Measurements from ENCODE around the gene PRUNE2. TPM values are rescaled to one million over a fixed set of nuclear protein-coding genes. Genes with fewer than 3 reads are reported as not detected.

The PRUNE2 gene
- total and polyA plus RNA-seq, 2 of the 13 experiments (the other 11 are each of a cell fraction or from before 2014, with no cell fraction given) = 0.02 TPM; not detected in 1

DNA sequence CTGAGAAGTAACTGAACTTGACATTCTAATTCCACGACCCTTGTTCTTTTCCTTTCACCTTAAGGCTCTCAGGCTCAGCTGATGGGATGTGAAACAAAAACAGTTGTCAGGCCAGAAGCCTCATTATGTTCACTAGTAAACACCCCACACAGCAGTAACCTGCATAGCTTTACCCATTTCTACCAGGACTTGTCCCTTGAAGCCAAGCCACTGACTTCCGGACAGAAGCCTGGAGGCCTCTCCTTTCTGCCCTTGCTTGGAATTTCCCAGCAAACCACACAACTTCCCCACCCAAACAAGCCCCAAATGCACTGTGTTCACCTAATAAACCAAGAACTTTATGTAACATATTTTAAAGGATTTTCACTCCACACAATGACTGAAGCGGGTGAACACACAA is 19.6 kb downstream of the PRUNE2 start:
- Histone ChIP-seq H3K36me3 (replicated peaks in 1 of 2; ENCODE audit: control insufficient read depth in 1 of 2, insufficient read depth in 2 of 2, low read length in 2 of 2) (no peaks in the 10 kb centered on the region), H3K79me2 (ENCODE audit: insufficient read depth, low read length) (no peaks in the 10 kb centered on the region), H3K4me1 (ENCODE audit: insufficient read depth, low read length) (no peaks in the 10 kb centered on the region), H3K27me3 (ENCODE audit: control insufficient read depth in 1 of 2, insufficient read depth in 2 of 2, low read length in 2 of 2) (no peaks in the 10 kb centered on the region; a peak in 1 of 5 replicates), H3K4me2 (ENCODE audit: low read depth, low read length) (no peak overlapping the region), H3K9ac (ENCODE audit: insufficient read depth, low read depth, low read length) (no peak overlapping the region), H4K20me1 (ENCODE audit: insufficient read depth, low read length) (no peaks in the 10 kb centered on the region), H3K4me3 (replicated peaks in 1 of 3; ENCODE audit: insufficient read depth in 1 of 3, low read depth in 2 of 3, low read length in 3 of 3) (no peak overlapping the region), H3K9me3 (ENCODE audit: low read length) (no peaks in the 10 kb centered on the region), H3K27ac (ENCODE audit: extremely low read length, insufficient read depth, low read length) (no peak overlapping the region), H2AFZ (ENCODE audit: low read length) (no peak overlapping the region)
- 49% methylated on average over 3 of the region's 3 CpGs for WGBS (ENCODE audit: low lambda C conversion rate)
- in situ Hi-C loops (cut with HindIII; ENCODE audit: extremely low pct_ligation_motif_present, low pct_unique_long_range_greater_than_20kb) = no loop called here
- no TSS peak for BruUV-seq (replicated peaks)
- TF ChIP-seq PITX1 (CRISPR knock-in tag; IDR thresholded peaks at IDR 0.05) (no peak), POGZ (CRISPR knock-in tag; IDR thresholded peaks at IDR 0.05) (no peak), ZNF550 (CRISPR knock-in tag; IDR thresholded peaks at IDR 0.05; ENCODE audit: borderline replicate concordance) (no peak), ZFY (CRISPR knock-in tag; IDR thresholded peaks at IDR 0.05) (no peak), MZF1 (CRISPR knock-in tag; IDR thresholded peaks at IDR 0.05; ENCODE audit: borderline replicate concordance) (no peak), ADNP (CRISPR knock-in tag; IDR thresholded peaks at IDR 0.05) (no peak), ZBTB21 (CRISPR knock-in tag; IDR thresholded peaks at IDR 0.05) (no peak), BRD4 (CRISPR knock-in tag; IDR thresholded peaks at IDR 0.05) (no peak), NFYB (CRISPR knock-in tag; IDR thresholded peaks at IDR 0.05) (no peak), HHEX (CRISPR knock-in tag; IDR thresholded peaks at IDR 0.05) (no peak), RBAK (CRISPR knock-in tag; IDR thresholded peaks at IDR 0.05) (no peak), KLF6 (CRISPR knock-in tag; IDR thresholded peaks at IDR 0.05) (no peak), POLR2AphosphoS5 (IDR thresholded peaks at IDR 0.05; ENCODE audit: low read depth, low read length) (no peak), ZNF530 (CRISPR knock-in tag; IDR thresholded peaks at IDR 0.05; ENCODE audit: low read depth) (no peak), AGO1 (IDR thresholded peaks at IDR 0.05; ENCODE audit: low read depth, low read length, poor library complexity, severe bottlenecking) (no peak), ZNF772 (CRISPR knock-in tag; IDR thresholded peaks at IDR 0.05) (no peak)
- TF ChIP-seq, protein P1, sequence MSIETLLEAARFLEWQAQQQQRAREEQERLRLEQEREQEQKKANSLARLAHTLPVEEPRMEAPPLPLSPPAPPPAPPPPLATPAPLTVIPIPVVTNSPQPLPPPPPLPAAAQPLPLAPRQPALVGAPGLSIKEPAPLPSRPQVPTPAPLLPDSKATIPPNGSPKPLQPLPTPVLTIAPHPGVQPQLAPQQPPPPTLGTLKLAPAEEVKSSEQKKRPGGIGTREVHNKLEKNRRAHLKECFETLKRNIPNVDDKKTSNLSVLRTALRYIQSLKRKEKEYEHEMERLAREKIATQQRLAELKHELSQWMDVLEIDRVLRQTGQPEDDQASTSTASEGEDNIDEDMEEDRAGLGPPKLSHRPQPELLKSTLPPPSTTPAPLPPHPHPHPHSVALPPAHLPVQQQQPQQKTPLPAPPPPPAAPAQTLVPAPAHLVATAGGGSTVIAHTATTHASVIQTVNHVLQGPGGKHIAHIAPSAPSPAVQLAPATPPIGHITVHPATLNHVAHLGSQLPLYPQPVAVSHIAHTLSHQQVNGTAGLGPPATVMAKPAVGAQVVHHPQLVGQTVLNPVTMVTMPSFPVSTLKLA (IDR thresholded peaks at IDR 0.05) = no peak
- TF ChIP-seq, protein P2, sequence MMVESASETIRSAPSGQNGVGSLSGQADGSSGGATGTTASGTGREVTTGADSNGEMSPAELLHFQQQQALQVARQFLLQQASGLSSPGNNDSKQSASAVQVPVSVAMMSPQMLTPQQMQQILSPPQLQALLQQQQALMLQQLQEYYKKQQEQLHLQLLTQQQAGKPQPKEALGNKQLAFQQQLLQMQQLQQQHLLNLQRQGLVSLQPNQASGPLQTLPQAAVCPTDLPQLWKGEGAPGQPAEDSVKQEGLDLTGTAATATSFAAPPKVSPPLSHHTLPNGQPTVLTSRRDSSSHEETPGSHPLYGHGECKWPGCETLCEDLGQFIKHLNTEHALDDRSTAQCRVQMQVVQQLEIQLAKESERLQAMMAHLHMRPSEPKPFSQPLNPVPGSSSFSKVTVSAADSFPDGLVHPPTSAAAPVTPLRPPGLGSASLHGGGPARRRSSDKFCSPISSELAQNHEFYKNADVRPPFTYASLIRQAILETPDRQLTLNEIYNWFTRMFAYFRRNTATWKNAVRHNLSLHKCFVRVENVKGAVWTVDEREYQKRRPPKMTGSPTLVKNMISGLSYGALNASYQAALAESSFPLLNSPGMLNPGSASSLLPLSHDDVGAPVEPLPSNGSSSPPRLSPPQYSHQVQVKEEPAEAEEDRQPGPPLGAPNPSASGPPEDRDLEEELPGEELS (CRISPR knock-in tag; IDR thresholded peaks at IDR 0.05) = no peak
- TF ChIP-seq, protein P3, sequence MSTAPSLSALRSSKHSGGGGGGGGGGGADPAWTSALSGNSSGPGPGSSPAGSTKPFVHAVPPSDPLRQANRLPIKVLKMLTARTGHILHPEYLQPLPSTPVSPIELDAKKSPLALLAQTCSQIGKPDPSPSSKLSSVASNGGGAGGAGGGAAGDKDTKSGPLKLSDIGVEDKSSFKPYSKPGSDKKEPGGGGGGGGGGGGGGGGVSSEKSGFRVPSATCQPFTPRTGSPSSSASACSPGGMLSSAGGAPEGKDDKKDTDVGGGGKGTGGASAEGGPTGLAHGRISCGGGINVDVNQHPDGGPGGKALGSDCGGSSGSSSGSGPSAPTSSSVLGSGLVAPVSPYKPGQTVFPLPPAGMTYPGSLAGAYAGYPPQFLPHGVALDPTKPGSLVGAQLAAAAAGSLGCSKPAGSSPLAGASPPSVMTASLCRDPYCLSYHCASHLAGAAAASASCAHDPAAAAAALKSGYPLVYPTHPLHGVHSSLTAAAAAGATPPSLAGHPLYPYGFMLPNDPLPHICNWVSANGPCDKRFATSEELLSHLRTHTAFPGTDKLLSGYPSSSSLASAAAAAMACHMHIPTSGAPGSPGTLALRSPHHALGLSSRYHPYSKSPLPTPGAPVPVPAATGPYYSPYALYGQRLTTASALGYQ (CRISPR knock-in tag; IDR thresholded peaks at IDR 0.05) = no peak
- TF ChIP-seq, protein P4, sequence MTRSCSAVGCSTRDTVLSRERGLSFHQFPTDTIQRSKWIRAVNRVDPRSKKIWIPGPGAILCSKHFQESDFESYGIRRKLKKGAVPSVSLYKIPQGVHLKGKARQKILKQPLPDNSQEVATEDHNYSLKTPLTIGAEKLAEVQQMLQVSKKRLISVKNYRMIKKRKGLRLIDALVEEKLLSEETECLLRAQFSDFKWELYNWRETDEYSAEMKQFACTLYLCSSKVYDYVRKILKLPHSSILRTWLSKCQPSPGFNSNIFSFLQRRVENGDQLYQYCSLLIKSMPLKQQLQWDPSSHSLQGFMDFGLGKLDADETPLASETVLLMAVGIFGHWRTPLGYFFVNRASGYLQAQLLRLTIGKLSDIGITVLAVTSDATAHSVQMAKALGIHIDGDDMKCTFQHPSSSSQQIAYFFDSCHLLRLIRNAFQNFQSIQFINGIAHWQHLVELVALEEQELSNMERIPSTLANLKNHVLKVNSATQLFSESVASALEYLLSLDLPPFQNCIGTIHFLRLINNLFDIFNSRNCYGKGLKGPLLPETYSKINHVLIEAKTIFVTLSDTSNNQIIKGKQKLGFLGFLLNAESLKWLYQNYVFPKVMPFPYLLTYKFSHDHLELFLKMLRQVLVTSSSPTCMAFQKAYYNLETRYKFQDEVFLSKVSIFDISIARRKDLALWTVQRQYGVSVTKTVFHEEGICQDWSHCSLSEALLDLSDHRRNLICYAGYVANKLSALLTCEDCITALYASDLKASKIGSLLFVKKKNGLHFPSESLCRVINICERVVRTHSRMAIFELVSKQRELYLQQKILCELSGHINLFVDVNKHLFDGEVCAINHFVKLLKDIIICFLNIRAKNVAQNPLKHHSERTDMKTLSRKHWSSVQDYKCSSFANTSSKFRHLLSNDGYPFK (CRISPR knock-in tag; IDR thresholded peaks at IDR 0.05; ENCODE audit: borderline replicate concordance) = no peak
- ATAC-seq (no peak), DNase-seq (ENCODE audit: low spot score) (no peak), FAIRE-seq (no peak)
- ChIA-PET POLR2A (no interaction called here), CTCF (ENCODE audit: low intra/inter-chr PET ratio, low total read pairs) (no interaction called here)
- intact Hi-C loops (cut with micrococcal nuclease; ENCODE audit: unreplicated experiment) = no loop called here

All from HepG2 (cell line).